Lower leg skin (tissue), 3 donors: ENCODE results near the gene CYS1.

ENCODE experiments used
- POLR2A ChIP-seq, 2 donors: fragments of 450-650 bp; IDR thresholded peaks; one replicate each; pipeline ENCODE4 v1.6.1; 2016 to 2017; ENCODE audit warnings: antibody characterized with exemption in 2 of 2, mild to moderate bottlenecking in 1 of 2, moderate library complexity in 1 of 2
- TF ChIP-seq, protein P1 (sequence below), 3 donors: fragments of 450-650 bp; IDR thresholded peaks; one replicate each; pipeline ENCODE4 v1.5.1; 2016; ENCODE audit warnings: antibody characterized with exemption in 3 of 3, mild to moderate bottlenecking in 3 of 3, moderate library complexity in 2 of 3

DNA sequence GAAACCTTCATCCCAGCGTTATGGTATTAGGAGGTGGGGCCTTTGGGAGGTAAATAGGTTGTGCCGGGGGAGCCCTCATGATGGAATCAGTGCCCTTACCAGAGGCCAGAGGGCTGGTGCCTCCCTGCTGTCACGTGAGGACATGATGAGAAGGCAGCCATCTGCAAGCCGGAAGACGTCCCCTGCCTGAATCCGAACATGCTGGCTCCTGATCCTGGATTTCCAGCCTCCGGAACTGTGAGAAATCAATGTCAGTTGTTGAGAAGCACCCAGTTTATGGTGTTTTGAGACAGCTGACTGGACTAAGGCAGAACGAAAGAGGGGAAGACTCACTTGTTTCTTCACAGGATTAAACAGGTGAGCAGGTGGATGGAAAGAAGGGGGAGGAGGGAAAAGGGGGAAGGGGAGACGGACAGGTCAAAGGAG, 49.9 kb downstream of the CYS1 start:
- TF ChIP-seq, protein P1, sequence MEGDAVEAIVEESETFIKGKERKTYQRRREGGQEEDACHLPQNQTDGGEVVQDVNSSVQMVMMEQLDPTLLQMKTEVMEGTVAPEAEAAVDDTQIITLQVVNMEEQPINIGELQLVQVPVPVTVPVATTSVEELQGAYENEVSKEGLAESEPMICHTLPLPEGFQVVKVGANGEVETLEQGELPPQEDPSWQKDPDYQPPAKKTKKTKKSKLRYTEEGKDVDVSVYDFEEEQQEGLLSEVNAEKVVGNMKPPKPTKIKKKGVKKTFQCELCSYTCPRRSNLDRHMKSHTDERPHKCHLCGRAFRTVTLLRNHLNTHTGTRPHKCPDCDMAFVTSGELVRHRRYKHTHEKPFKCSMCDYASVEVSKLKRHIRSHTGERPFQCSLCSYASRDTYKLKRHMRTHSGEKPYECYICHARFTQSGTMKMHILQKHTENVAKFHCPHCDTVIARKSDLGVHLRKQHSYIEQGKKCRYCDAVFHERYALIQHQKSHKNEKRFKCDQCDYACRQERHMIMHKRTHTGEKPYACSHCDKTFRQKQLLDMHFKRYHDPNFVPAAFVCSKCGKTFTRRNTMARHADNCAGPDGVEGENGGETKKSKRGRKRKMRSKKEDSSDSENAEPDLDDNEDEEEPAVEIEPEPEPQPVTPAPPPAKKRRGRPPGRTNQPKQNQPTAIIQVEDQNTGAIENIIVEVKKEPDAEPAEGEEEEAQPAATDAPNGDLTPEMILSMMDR (IDR thresholded peaks at IDR 0.05): no peak
- no peak for TF ChIP-seq POLR2A (IDR thresholded peaks at IDR 0.05)
